Central memory CD8-positive, alpha-beta T cell (primary cell): ENCODE results near the gene NAPEPLD.
"Not testable (repeated sequence)": the region's sequence is repeated elsewhere in the genome, so short reads cannot be mapped to it uniquely, and the experiment has no call there.

Experiments used
- ATAC-seq: fragments of 150-1000 bp; cut with Tn5 transposase; replicated peaks from 2 replicates; pipeline ENCODE4 v1.10.0; 2022; ENCODE audit warnings: mild to moderate bottlenecking, moderate FRiP score, moderate number of reproducible peaks; ENCODE audit not compliant: poor library complexity, severe bottlenecking; ENCODE audit errors: extremely low read depth
- DNase-seq, 2 donors: peaks; one replicate each; pipeline ENCODE4 v3.0.0; 2021; ENCODE audit warnings: low spot score in 2 of 2
- H3K27ac Mint-ChIP-seq: one replicate; pipeline ENCODE4 v1.8.0; 2022; ENCODE audit warnings: low read depth, mild to moderate bottlenecking, moderate library complexity, mixed read lengths
- H3K27me3 Mint-ChIP-seq: one replicate; pipeline ENCODE4 v1.8.0; 2022; ENCODE audit warnings: mixed read lengths
- H3K36me3 Mint-ChIP-seq: one replicate; pipeline ENCODE4 v1.8.0; 2022; ENCODE audit warnings: mild to moderate bottlenecking, moderate library complexity, mixed read lengths; ENCODE audit not compliant: insufficient read depth
- H3K4me1 Mint-ChIP-seq: one replicate; pipeline ENCODE4 v1.8.0; 2022; ENCODE audit warnings: mixed read lengths
- H3K4me3 Mint-ChIP-seq: one replicate; pipeline ENCODE4 v1.8.0; 2022; ENCODE audit warnings: mild to moderate bottlenecking, moderate library complexity, mixed read lengths
- H3K9me3 Mint-ChIP-seq: one replicate; pipeline ENCODE4 v1.8.0; 2022; ENCODE audit warnings: mixed read lengths

Gene NAPEPLD

GRCh38 chr7:103065667-103066066, 83.2 kb downstream of the NAPEPLD start:
- DNase-seq: no peak
- no peak overlapping the region for H3K4me3 Mint-ChIP-seq
- no peaks in the 10 kb centered on the region for H3K9me3 Mint-ChIP-seq
- no peaks in the 10 kb centered on the region for H3K36me3 Mint-ChIP-seq
- H3K4me1 Mint-ChIP-seq: no peaks in the 10 kb centered on the region
- H3K27me3 Mint-ChIP-seq: no peaks in the 10 kb centered on the region
- ATAC-seq: no peak
- no peak overlapping the region for H3K27ac Mint-ChIP-seq

- no peaks in the 10 kb centered on the region for H3K36me3 Mint-ChIP-seq
- DNase-seq: no peak
- H3K27ac Mint-ChIP-seq: no peak overlapping the region
- ATAC-seq: no peak
- no peaks in the 10 kb centered on the region for H3K27me3 Mint-ChIP-seq
- no peaks in the 10 kb centered on the region for H3K4me1 Mint-ChIP-seq
- no peaks in the 10 kb centered on the region for H3K9me3 Mint-ChIP-seq
- H3K4me3 Mint-ChIP-seq: no peak overlapping the region
Measured at GRCh38 chr7:103063895-103064294, 85.0 kb downstream of the NAPEPLD start.

GRCh38 chr7:103059471-103059870, 89.4 kb downstream of the NAPEPLD start:
- no peak overlapping the region for H3K27ac Mint-ChIP-seq
- H3K4me3 Mint-ChIP-seq: no peak overlapping the region
- no peaks in the 10 kb centered on the region for H3K36me3 Mint-ChIP-seq
- H3K9me3 Mint-ChIP-seq: no peaks in the 10 kb centered on the region
- ATAC-seq: no peak
- H3K27me3 Mint-ChIP-seq: no peaks in the 10 kb centered on the region
- H3K4me1 Mint-ChIP-seq: no peaks in the 10 kb centered on the region
- DNase-seq: no peak

GRCh38 chr7:103058122-103058521, 90.8 kb downstream of the NAPEPLD start:
- H3K27me3 Mint-ChIP-seq: no peaks in the 10 kb centered on the region
- no peak overlapping the region for H3K4me3 Mint-ChIP-seq
- DNase-seq (no peak), ATAC-seq (no peak)
- no peaks in the 10 kb centered on the region for H3K4me1 Mint-ChIP-seq
- no peaks in the 10 kb centered on the region for H3K36me3 Mint-ChIP-seq
- H3K9me3 Mint-ChIP-seq: no peaks in the 10 kb centered on the region
- H3K27ac Mint-ChIP-seq: no peak overlapping the region

GRCh38 chr7:103056006-103056405, 92.9 kb downstream of the NAPEPLD start:
- DNase-seq, H3K36me3 Mint-ChIP-seq, H3K4me3 Mint-ChIP-seq, H3K27me3 Mint-ChIP-seq, H3K4me1 Mint-ChIP-seq, H3K27ac Mint-ChIP-seq, ATAC-seq, H3K9me3 Mint-ChIP-seq: not testable (repeated sequence)

GRCh38 chr7:103051519-103051918, 97.4 kb downstream of the NAPEPLD start:
- no peaks in the 10 kb centered on the region for H3K36me3 Mint-ChIP-seq
- H3K9me3 Mint-ChIP-seq: no peaks in the 10 kb centered on the region
- no peak for ATAC-seq
- no peaks in the 10 kb centered on the region for H3K4me1 Mint-ChIP-seq
- H3K27ac Mint-ChIP-seq: no peak overlapping the region
- H3K27me3 Mint-ChIP-seq: no peaks in the 10 kb centered on the region
- no peak for DNase-seq
- H3K4me3 Mint-ChIP-seq: no peak overlapping the region
